Neural cell (in vitro differentiated cells): ENCODE measurements around the gene IFI16.

Source experiments
- CTCF ChIP-seq: fragments of 450-650 bp; IDR thresholded peaks from 2 replicates; pipeline ENCODE4 v1.5.1; 2014; ENCODE audit warnings: antibody characterized with exemption, mild to moderate bottlenecking, moderate library complexity; ENCODE audit not compliant: poor library complexity, severe bottlenecking
- EZH2 ChIP-seq: fragments of 200-600, 300-800 bp; shearing (Covaris generic), sonication (generic); IDR thresholded peaks from 2 replicates; pipeline ENCODE4 v1.6.1; 2014; ENCODE audit warnings: antibody characterized with exemption, low read length, borderline replicate concordance, mild to moderate bottlenecking; ENCODE audit not compliant: insufficient read depth, poor library complexity, severe bottlenecking
- POLR2AphosphoS5 ChIP-seq: IDR thresholded peaks from 2 replicates; pipeline ENCODE4 v1.6.1; 2012
- RAD21 ChIP-seq: fragments of 450-650 bp; conservative IDR thresholded peaks from 2 replicates; pipeline ENCODE4 v1.6.1; 2014; ENCODE audit warnings: antibody characterized with exemption, mild to moderate bottlenecking, moderate library complexity
- REST ChIP-seq: IDR thresholded peaks from 2 replicates; pipeline ENCODE4 v1.6.1; 2012; ENCODE audit warnings: borderline replicate concordance

DNA sequence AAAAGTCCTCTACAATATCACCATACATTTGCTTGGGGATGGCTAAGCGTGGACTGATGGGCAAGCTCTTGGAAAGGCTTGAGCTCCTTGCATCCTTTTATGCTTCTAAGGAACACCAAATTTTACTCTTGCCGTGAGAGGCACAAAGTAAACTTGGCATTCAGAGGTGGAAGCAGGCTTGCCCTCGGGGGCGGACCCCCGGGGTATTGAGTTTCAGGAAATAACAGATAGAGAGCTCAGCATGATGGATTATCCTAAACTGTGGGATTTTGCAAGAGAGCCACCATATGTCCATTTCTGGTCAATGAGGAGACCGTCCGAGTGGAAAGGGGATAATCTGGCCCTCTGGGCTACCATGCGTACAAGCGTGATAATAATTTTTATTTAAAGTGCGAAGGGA is 14.0 kb downstream of the IFI16 start:
- TF ChIP-seq EZH2 (no peak), CTCF (no peak), POLR2AphosphoS5 (no peak), RAD21 (no peak), REST (no peak)
